Suprapubic skin (tissue), 3 donors: ENCODE data around the gene HBE1.

Experiments
- CTCF ChIP-seq, 2 donors: fragments of 200-600 bp in 1 of 2; fragments of 450-650 bp in 1 of 2; sonication (generic) in 1 of 2; IDR thresholded peaks; one replicate each; pipeline ENCODE4 v1.5.1; 2016 to 2019; ENCODE audit warnings: antibody characterized with exemption in 2 of 2, mild to moderate bottlenecking in 1 of 2, moderate library complexity in 1 of 2
- POLR2AphosphoS5 ChIP-seq, 3 donors: sonication (generic); formaldehyde crosslinking; IDR thresholded peaks; one replicate each; pipeline ENCODE4 v1.6.1; 2017; ENCODE audit warnings: antibody characterized with exemption in 3 of 3

GRCh38 chr11:5282628-5283027, 12.9 kb upstream of the HBE1 start:
- TF ChIP-seq CTCF (IDR thresholded peaks at IDR 0.05) (no peak), POLR2AphosphoS5 (IDR thresholded peaks at IDR 0.05) (no peak)
